ENCODE results near the gene ITCH. TPM values are rescaled to one million over a fixed set of nuclear protein-coding genes. Genes with fewer than 3 reads are reported as not detected.
"Not testable (repeated sequence)": the region's sequence is repeated elsewhere in the genome, so short reads cannot be mapped to it uniquely, and the experiment has no call there.

ITCH gene
- total RNA-seq, 2 experiments from 2014 or later = 26.1 to 36.8 TPM

DNA sequence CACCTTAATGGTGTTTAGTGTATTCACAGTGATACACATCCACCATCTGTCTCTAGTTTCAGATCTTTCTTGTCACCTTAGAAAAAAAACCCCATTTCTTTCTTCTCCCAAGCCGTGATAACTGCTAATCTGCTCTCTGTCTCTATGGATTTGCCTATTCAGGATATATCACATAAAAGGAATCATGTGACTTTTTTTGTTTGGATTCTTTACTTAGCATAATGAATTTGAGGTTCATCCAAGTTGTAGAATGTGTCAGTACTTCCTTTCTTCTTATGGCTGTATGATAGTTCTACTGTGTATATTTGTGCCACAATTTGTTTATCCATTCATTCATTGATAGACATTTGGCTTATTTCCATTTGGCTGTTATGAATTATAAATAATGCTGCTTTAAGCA is 57.1 kb downstream of the ITCH start:
- no peak overlapping the region for H2AFZ ChIP-seq (ENCODE audit: low read length)
- BruUV-seq (replicated peaks) = no TSS peak
- no peaks in the 10 kb centered on the region for H3K9me2 ChIP-seq (ENCODE audit: insufficient read depth, low read length)
- no peak for DNase-seq (ENCODE audit: low spot score)
- H3K4me3 ChIP-seq (ENCODE audit: low read depth, low read length, poor library complexity, severe bottlenecking) = no peak overlapping the region
- POLR2A ChIA-PET = no interaction called here
- H4K20me1 ChIP-seq (ENCODE audit: insufficient read depth, low read length) = no peaks in the 10 kb centered on the region
- H3K4me2 ChIP-seq (ENCODE audit: low read length) = no peak overlapping the region
- no peaks in the 10 kb centered on the region for H3K9me3 ChIP-seq (ENCODE audit: low read length)
- peaks cover 3% of the 10 kb centered on the region; the same call in 1 of the 2 replicates for H3K79me2 ChIP-seq (ENCODE audit: insufficient read depth, low read depth, low read length)
- CTCF ChIA-PET (ENCODE audit: unreplicated experiment) = no interaction called here
- H3K36me3 ChIP-seq (ENCODE audit: insufficient read depth, low read length) = peaks cover 86% of the 10 kb centered on the region
- H3K27ac ChIP-seq (ENCODE audit: low read depth, low read length, poor library complexity, severe bottlenecking) = no peak overlapping the region
- TF ChIP-seq CTCF (conservative IDR thresholded peaks at IDR 0.05; ENCODE audit: low read length) = no peak
- no peak for TF ChIP-seq EZH2phosphoT487 (IDR thresholded peaks at IDR 0.05; ENCODE audit: borderline replicate concordance, low read depth, low read length)
- intact Hi-C loops (cut with micrococcal nuclease; ENCODE audit: unreplicated experiment) = no loop called here
- peaks cover 19% of the 10 kb centered on the region for H3K4me1 ChIP-seq (ENCODE audit: insufficient read depth, low read length, poor library complexity, severe bottlenecking)

GRCh38 chr20:34420975-34421374 is 57.9 kb downstream of the ITCH start:
- ChIA-PET CTCF (ENCODE audit: unreplicated experiment) (interaction anchor here (0.6 kb wide), 1 partner anchor 36 kb away, joined by 4 read pairs; no protein-coding TSS in a partner anchor), POLR2A (interaction anchor here (0.6 kb wide), 1 partner anchor 127 kb away, joined by 3 read pairs; no protein-coding TSS in a partner anchor)
- Histone ChIP-seq H3K9me2 (ENCODE audit: insufficient read depth, low read length) (no peaks in the 10 kb centered on the region), H3K27ac (ENCODE audit: low read depth, low read length, poor library complexity, severe bottlenecking) (no peak overlapping the region), H3K4me1 (ENCODE audit: insufficient read depth, low read length, poor library complexity, severe bottlenecking) (peaks cover 11% of the 10 kb centered on the region), H3K36me3 (ENCODE audit: insufficient read depth, low read length) (peaks cover 81% of the 10 kb centered on the region), H4K20me1 (ENCODE audit: insufficient read depth, low read length) (no peaks in the 10 kb centered on the region), H3K4me2 (ENCODE audit: low read length) (no peak overlapping the region), H2AFZ (ENCODE audit: low read length) (no peak overlapping the region), H3K4me3 (ENCODE audit: low read depth, low read length, poor library complexity, severe bottlenecking) (no peak overlapping the region), H3K79me2 (ENCODE audit: insufficient read depth, low read depth, low read length) (peaks cover 3% of the 10 kb centered on the region; the same call in 1 of the 2 replicates), H3K9me3 (ENCODE audit: low read length) (no peaks in the 10 kb centered on the region)
- BruUV-seq (replicated peaks) = no TSS peak
- DNase-seq (ENCODE audit: low spot score) = no peak
- TF ChIP-seq CTCF (conservative IDR thresholded peaks at IDR 0.05; ENCODE audit: low read length) = no peak
- no peak for TF ChIP-seq EZH2phosphoT487 (IDR thresholded peaks at IDR 0.05; ENCODE audit: borderline replicate concordance, low read depth, low read length)
- intact Hi-C loops (cut with micrococcal nuclease; ENCODE audit: unreplicated experiment) = no loop called here

GRCh38 chr20:34421766-34422466 is 58.8 kb downstream of the ITCH start:
- intact Hi-C loops (cut with micrococcal nuclease; ENCODE audit: unreplicated experiment) = no loop called here
- Histone ChIP-seq H3K27ac (ENCODE audit: low read depth, low read length, poor library complexity, severe bottlenecking) (no peak overlapping the region), H3K4me2 (ENCODE audit: low read length) (no peak overlapping the region), H3K4me1 (ENCODE audit: insufficient read depth, low read length, poor library complexity, severe bottlenecking) (peaks cover 2% of the 10 kb centered on the region), H3K4me3 (ENCODE audit: low read depth, low read length, poor library complexity, severe bottlenecking) (no peak overlapping the region), H3K9me2 (ENCODE audit: insufficient read depth, low read length) (no peaks in the 10 kb centered on the region), H2AFZ (ENCODE audit: low read length) (no peak overlapping the region), H3K36me3 (ENCODE audit: insufficient read depth, low read length) (peaks cover 78% of the 10 kb centered on the region), H4K20me1 (ENCODE audit: insufficient read depth, low read length) (no peaks in the 10 kb centered on the region), H3K79me2 (ENCODE audit: insufficient read depth, low read depth, low read length) (peaks cover 3% of the 10 kb centered on the region; the same call in 1 of the 2 replicates), H3K9me3 (ENCODE audit: low read length) (no peaks in the 10 kb centered on the region)
- BruUV-seq (replicated peaks) = no TSS peak
- ChIA-PET CTCF (ENCODE audit: unreplicated experiment) (no interaction called here), POLR2A (no interaction called here)
- no peak for DNase-seq (ENCODE audit: low spot score)
- no peak for TF ChIP-seq EZH2phosphoT487 (IDR thresholded peaks at IDR 0.05; ENCODE audit: borderline replicate concordance, low read depth, low read length)
- TF ChIP-seq CTCF (conservative IDR thresholded peaks at IDR 0.05; ENCODE audit: low read length) = no peak

DNA sequence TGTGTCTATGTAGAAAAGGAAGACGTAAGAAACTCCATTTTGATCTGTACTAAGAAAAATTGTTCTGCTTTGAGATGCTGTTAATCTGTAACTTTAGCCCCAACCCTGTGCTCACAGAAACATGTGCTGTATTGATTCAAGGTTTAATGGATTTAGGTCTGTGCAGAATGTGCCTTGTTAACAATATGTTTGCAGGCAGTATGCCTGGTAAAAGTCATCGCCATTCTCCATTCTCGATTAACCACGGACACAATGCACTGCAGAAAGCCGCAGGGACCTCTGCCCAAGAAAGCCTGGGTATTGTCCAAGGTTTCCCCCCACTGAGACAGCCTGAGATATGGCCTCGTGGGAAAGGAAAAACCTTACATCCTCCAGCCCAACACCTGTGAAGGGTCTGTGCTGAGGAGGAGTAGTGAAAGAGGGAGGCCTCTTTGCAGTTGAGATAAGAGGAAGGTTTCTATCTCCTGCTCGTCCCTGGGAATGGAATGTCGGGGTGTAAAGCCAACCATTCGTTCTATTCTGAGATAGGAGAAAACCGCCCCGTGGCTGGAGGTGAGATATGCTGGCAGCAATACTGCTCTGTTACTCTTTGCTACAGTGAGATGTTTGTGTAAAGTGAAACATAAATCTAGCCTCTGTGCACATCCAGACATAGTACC is 62.1 kb downstream of the ITCH start:
- H2AFZ ChIP-seq (ENCODE audit: low read length); DNase-seq (ENCODE audit: low spot score); POLR2A ChIA-PET; H4K20me1 ChIP-seq (ENCODE audit: insufficient read depth, low read length); H3K4me2 ChIP-seq (ENCODE audit: low read length); H3K27ac ChIP-seq (ENCODE audit: low read depth, low read length, poor library complexity, severe bottlenecking); intact Hi-C loops (cut with micrococcal nuclease; ENCODE audit: unreplicated experiment); H3K9me3 ChIP-seq (ENCODE audit: low read length); H3K79me2 ChIP-seq (ENCODE audit: insufficient read depth, low read depth, low read length); BruUV-seq (replicated peaks); H3K9me2 ChIP-seq (ENCODE audit: insufficient read depth, low read length); CTCF ChIA-PET (ENCODE audit: unreplicated experiment); H3K4me3 ChIP-seq (ENCODE audit: low read depth, low read length, poor library complexity, severe bottlenecking); H3K4me1 ChIP-seq (ENCODE audit: insufficient read depth, low read length, poor library complexity, severe bottlenecking): not testable (repeated sequence)
- peaks cover 54% of the 10 kb centered on the region for H3K36me3 ChIP-seq (ENCODE audit: insufficient read depth, low read length)
